GM18861 (cell line): ENCODE measurements around the gene PARD3B.
"Not testable (repeated sequence)": the region's sequence is repeated elsewhere in the genome, so short reads cannot be mapped to it uniquely, and the experiment has no call there.

Experiments used
- ATAC-seq: cut with Tn5 transposase; IDR thresholded peaks from one replicate; pipeline ENCODE4 v1.9.1; 2021; ENCODE audit not compliant: unreplicated experiment

The PARD3B gene

GRCh38 chr2:204538182-204539018 lies 6.9 kb upstream of the PARD3B start:
- no peak for ATAC-seq

GRCh38 chr2:204539019-204539385 lies 6.3 kb upstream of the PARD3B start:
- no peak for ATAC-seq

- ATAC-seq = no peak
These were observed 3.6 kb upstream of the PARD3B start for GRCh38 chr2:204541637-204542036.

- no peak for ATAC-seq
These were observed 2.2 kb upstream of the PARD3B start for GRCh38 chr2:204542982-204543608.

- ATAC-seq = no peak
These were observed 823 bp downstream of the PARD3B start for GRCh38 chr2:204545861-204546735.

- no peak for ATAC-seq
These were observed 5.7 kb downstream of the PARD3B start for GRCh38 chr2:204550751-204551511.

- no peak for ATAC-seq
These were observed 6.2 kb downstream of the PARD3B start for GRCh38 chr2:204551512-204551863.

- no peak for ATAC-seq
These were observed 12.3 kb downstream of the PARD3B start for GRCh38 chr2:204557604-204558003.

GRCh38 chr2:204559358-204559757 lies 14.1 kb downstream of the PARD3B start:
- not testable (repeated sequence) for ATAC-seq

GRCh38 chr2:204560902-204561301 lies 15.6 kb downstream of the PARD3B start:
- ATAC-seq = no peak

- ATAC-seq = no peak
These were observed 16.5 kb downstream of the PARD3B start for GRCh38 chr2:204561771-204562170.

- no peak for ATAC-seq
These were observed 21.2 kb downstream of the PARD3B start for GRCh38 chr2:204566439-204566838.

GRCh38 chr2:204570421-204570820 lies 25.1 kb downstream of the PARD3B start:
- no peak for ATAC-seq

- no peak for ATAC-seq
These were observed 25.8 kb downstream of the PARD3B start for GRCh38 chr2:204571041-204571440.

GRCh38 chr2:204571911-204572310 lies 26.6 kb downstream of the PARD3B start:
- no peak for ATAC-seq

- ATAC-seq = no peak
These were observed 27.9 kb downstream of the PARD3B start for GRCh38 chr2:204573221-204573620.

- ATAC-seq = no peak
These were observed 29.2 kb downstream of the PARD3B start for GRCh38 chr2:204574486-204574885.

- ATAC-seq = no peak
These were observed 30.2 kb downstream of the PARD3B start for GRCh38 chr2:204575463-204575862.

GRCh38 chr2:204576362-204576979 lies 31.2 kb downstream of the PARD3B start:
- no peak for ATAC-seq

GRCh38 chr2:204578928-204579598 lies 33.8 kb downstream of the PARD3B start:
- no peak for ATAC-seq
